Thyroid gland (tissue), 4 donors: ENCODE results near the gene CXCR2.

Experiments used
- POLR2A ChIP-seq, 2 donors: fragments of 450-650 bp; IDR thresholded peaks; one replicate each; pipeline ENCODE4 v1.6.1; 2017; ENCODE audit warnings: antibody characterized with exemption in 2 of 2, mild to moderate bottlenecking in 2 of 2, moderate library complexity in 1 of 2
- TF ChIP-seq, protein P1 (sequence below), 6 experiments: fragments of 200-600 bp in 3 of 6; fragments of 450-650 bp in 3 of 6; sonication (generic) in 3 of 6; IDR thresholded peaks; one replicate each; pipeline ENCODE4 v1.5.1; 2016 to 2019; ENCODE audit warnings: antibody characterized with exemption in 6 of 6, mild to moderate bottlenecking in 2 of 6, inconsistent platforms in 1 of 6, moderate library complexity in 1 of 6

DNA sequence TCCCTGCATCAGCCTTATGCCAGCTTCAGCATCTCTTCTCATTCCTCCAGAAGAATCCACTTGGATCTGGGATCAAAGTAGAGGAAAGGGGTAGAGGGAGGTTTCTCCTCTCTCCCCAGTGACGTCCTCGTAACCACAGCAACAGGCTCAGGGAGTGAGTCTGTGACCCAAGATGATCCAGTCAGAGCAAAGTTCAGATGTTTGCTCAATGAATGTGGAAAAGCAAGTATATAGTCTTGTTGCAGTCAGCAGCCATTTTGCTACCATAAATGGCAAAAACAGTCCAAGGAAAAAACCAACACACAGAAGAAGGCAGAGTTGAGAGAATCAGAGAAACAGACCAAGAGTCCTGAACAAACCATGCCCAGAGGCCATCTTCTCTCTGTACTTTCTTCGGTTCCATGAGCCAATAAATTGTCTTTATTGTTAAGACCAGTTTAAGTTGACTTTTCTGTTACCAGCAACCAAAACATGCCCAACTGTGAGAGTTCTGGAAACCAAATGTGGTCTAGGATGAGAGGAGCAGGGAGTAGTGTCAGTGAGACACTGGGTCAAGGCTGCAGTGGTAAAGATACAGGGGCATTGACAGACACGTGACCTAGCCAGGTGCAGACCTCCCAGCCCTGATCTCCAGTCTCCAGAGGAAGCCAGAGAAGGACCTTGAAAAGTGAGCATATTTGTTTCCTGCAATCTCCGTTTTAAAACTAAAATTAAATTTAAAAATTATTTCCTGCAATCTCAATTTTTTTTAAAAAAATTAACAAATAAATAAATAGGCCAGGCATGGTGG is 44.1 kb downstream of the CXCR2 start:
- TF ChIP-seq POLR2A (IDR thresholded peaks at IDR 0.05), result no peak
- TF ChIP-seq, protein P1, sequence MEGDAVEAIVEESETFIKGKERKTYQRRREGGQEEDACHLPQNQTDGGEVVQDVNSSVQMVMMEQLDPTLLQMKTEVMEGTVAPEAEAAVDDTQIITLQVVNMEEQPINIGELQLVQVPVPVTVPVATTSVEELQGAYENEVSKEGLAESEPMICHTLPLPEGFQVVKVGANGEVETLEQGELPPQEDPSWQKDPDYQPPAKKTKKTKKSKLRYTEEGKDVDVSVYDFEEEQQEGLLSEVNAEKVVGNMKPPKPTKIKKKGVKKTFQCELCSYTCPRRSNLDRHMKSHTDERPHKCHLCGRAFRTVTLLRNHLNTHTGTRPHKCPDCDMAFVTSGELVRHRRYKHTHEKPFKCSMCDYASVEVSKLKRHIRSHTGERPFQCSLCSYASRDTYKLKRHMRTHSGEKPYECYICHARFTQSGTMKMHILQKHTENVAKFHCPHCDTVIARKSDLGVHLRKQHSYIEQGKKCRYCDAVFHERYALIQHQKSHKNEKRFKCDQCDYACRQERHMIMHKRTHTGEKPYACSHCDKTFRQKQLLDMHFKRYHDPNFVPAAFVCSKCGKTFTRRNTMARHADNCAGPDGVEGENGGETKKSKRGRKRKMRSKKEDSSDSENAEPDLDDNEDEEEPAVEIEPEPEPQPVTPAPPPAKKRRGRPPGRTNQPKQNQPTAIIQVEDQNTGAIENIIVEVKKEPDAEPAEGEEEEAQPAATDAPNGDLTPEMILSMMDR (IDR thresholded peaks at IDR 0.05), result no peak
